Fibroblast of lung (primary cell): Measurements from ENCODE around the gene COL11A2. TPM values are rescaled to one million over a fixed set of nuclear protein-coding genes. Genes with fewer than 3 reads are reported as not detected.

ENCODE experiments used
- DNase-seq, 2 donors: peaks; one replicate each; pipeline versions ENCODE4 v3.0.0 to v3.0.0-alpha.2; 2010; ENCODE audit warnings: low read depth in 2 of 2
- H2AFZ ChIP-seq: 2 replicates; pipeline ENCODE4 v1.5.1; 2012; ENCODE audit warnings: low read length, control low read depth, inconsistent platforms
- H3K27ac ChIP-seq: 2 replicates; pipeline ENCODE4 v1.5.1; 2011; ENCODE audit warnings: low read length, control low read depth; ENCODE audit not compliant: insufficient read depth
- H3K27me3 ChIP-seq: 2 replicates; pipeline ENCODE4 v1.5.1; 2011; ENCODE audit warnings: mild to moderate bottlenecking, low read length; ENCODE audit not compliant: control insufficient read depth, insufficient read depth
- H3K36me3 ChIP-seq: 2 replicates; pipeline ENCODE4 v1.5.1; 2011; ENCODE audit warnings: low read length; ENCODE audit not compliant: control insufficient read depth, insufficient read depth
- H3K4me1 ChIP-seq: 2 replicates; pipeline ENCODE4 v1.5.1; 2011; ENCODE audit warnings: low read length; ENCODE audit not compliant: control insufficient read depth, insufficient read depth; ENCODE audit errors: extremely low read depth
- H3K4me2 ChIP-seq: 2 replicates; pipeline ENCODE4 v1.5.1; 2011; ENCODE audit warnings: low read length, control low read depth; ENCODE audit not compliant: insufficient read depth; ENCODE audit errors: extremely low read depth
- H3K4me3 ChIP-seq, 4 experiments: fragments of 200-600 bp in 1 of 4; sonication (generic) in 1 of 4; replicated peaks in 1 of 4; 2 replicates each; pipeline ENCODE4 v1.5.1; 2011 to 2016; ENCODE audit warnings: low read length in 4 of 4, low read depth in 3 of 4, mild to moderate bottlenecking in 3 of 4, control low read depth in 2 of 4, inconsistent platforms in 1 of 4, mixed read lengths in 1 of 4; ENCODE audit not compliant: insufficient read depth in 1 of 4; ENCODE audit errors: control extremely low read depth in 1 of 4
- H3K79me2 ChIP-seq: 2 replicates; pipeline ENCODE4 v1.5.1; 2012; ENCODE audit warnings: mild to moderate bottlenecking, low read length, inconsistent platforms; ENCODE audit not compliant: control insufficient read depth, insufficient read depth
- H3K9ac ChIP-seq: 2 replicates; pipeline ENCODE4 v1.5.1; 2011; ENCODE audit warnings: mild to moderate bottlenecking, low read length, control low read depth; ENCODE audit not compliant: insufficient read depth
- H3K9me3 ChIP-seq: 2 replicates; pipeline ENCODE4 v1.5.1; 2012; ENCODE audit warnings: low read depth, low read length; ENCODE audit not compliant: control insufficient read depth, insufficient read depth
- H4K20me1 ChIP-seq: 2 replicates; pipeline ENCODE4 v1.5.1; 2011; ENCODE audit warnings: low read length; ENCODE audit not compliant: control insufficient read depth, insufficient read depth; ENCODE audit errors: extremely low read depth
- CTCF ChIP-seq, 2 donors: IDR thresholded peaks in 1 of 2; conservative IDR thresholded peaks in 1 of 2; 1 replicate in 1 of 2; 2 replicates in 1 of 2; pipeline ENCODE4 v1.5.1; 2011 to 2012; ENCODE audit warnings: low read length in 2 of 2, control low read depth in 1 of 2, inconsistent platforms in 1 of 2, low read depth in 1 of 2, mild to moderate bottlenecking in 1 of 2
- EZH2 ChIP-seq: IDR thresholded peaks from 2 replicates; pipeline ENCODE4 v1.5.1; 2012; ENCODE audit warnings: low read length, control low read depth, mild to moderate bottlenecking; ENCODE audit errors: missing control alignments
- polyA plus RNA-seq, 2 donors: library from polyadenylated mRNA; depleted of rRNA in 1 of 2; stranded (reverse) in 1 of 2; unstranded in 1 of 2; fragments of >200 nt; gene quantifications; 2 replicates each; pipeline ENCODE4 v1.2.1, GENCODE V29; 2011 to 2012; ENCODE audit warnings: missing spikeins in 1 of 2
- total RNA-seq: library from RNA; depleted of rRNA; stranded (reverse); fragments of >200 nt; gene quantifications from 2 replicates; pipeline ENCODE4 v1.2.1, GENCODE V29; 2014

Gene COL11A2
- total and polyA plus RNA-seq, 2 donors (not counting 1 experiment from before 2014, with no cell fraction given) = 0.17 TPM

GRCh38 chr6:33136310-33136900, 55.9 kb downstream of the COL11A2 start:
- no peak overlapping the region for H3K4me2 ChIP-seq
- TF ChIP-seq CTCF (conservative IDR thresholded peaks at IDR 0.05 in 1 of 2, IDR thresholded peaks at IDR 0.05 in 1 of 2; ENCODE audit: low read depth in 1 of 2, low read length in 2 of 2) = no peak
- no peak for TF ChIP-seq EZH2
- H4K20me1 ChIP-seq = no peaks in the 10 kb centered on the region
- H3K36me3 ChIP-seq = no peaks in the 10 kb centered on the region
- no peaks in the 10 kb centered on the region for H3K4me1 ChIP-seq
- no peak overlapping the region for H3K4me3 ChIP-seq
- H3K79me2 ChIP-seq = no peaks in the 10 kb centered on the region
- DNase-seq = no peak
- H2AFZ ChIP-seq = no peak overlapping the region
- H3K27me3 ChIP-seq = peaks cover 6% of the 10 kb centered on the region
- H3K9ac ChIP-seq = no peak overlapping the region
- H3K27ac ChIP-seq = no peak overlapping the region
- no peaks in the 10 kb centered on the region for H3K9me3 ChIP-seq

GRCh38 chr6:33132081-33132524, 60.2 kb downstream of the COL11A2 start:
- H4K20me1 ChIP-seq = no peaks in the 10 kb centered on the region
- TF ChIP-seq CTCF (conservative IDR thresholded peaks at IDR 0.05 in 1 of 2, IDR thresholded peaks at IDR 0.05 in 1 of 2; ENCODE audit: low read depth in 1 of 2, low read length in 2 of 2) (no peak), EZH2 (no peak)
- H3K27me3 ChIP-seq = peaks cover 18% of the 10 kb centered on the region
- H3K9me3 ChIP-seq = no peaks in the 10 kb centered on the region
- H3K9ac ChIP-seq = no peak overlapping the region
- no peaks in the 10 kb centered on the region for H3K79me2 ChIP-seq
- DNase-seq = no peak
- H2AFZ ChIP-seq = no peak overlapping the region
- H3K4me1 ChIP-seq = no peaks in the 10 kb centered on the region
- H3K36me3 ChIP-seq = no peaks in the 10 kb centered on the region
- no peak overlapping the region for H3K27ac ChIP-seq
- no peak overlapping the region for H3K4me3 ChIP-seq
- H3K4me2 ChIP-seq = no peak overlapping the region

GRCh38 chr6:33128318-33128717, 63.9 kb downstream of the COL11A2 start:
- H3K4me3 ChIP-seq = no peak overlapping the region
- no peak for TF ChIP-seq EZH2
- TF ChIP-seq CTCF (conservative IDR thresholded peaks at IDR 0.05 in 1 of 2, IDR thresholded peaks at IDR 0.05 in 1 of 2; ENCODE audit: low read depth in 1 of 2, low read length in 2 of 2) = no peak
- H3K36me3 ChIP-seq = no peaks in the 10 kb centered on the region
- H3K27ac ChIP-seq = no peak overlapping the region
- DNase-seq = no peak
- H3K27me3 ChIP-seq = peaks cover 20% of the 10 kb centered on the region
- no peak overlapping the region for H3K4me2 ChIP-seq
- no peaks in the 10 kb centered on the region for H3K9me3 ChIP-seq
- H3K9ac ChIP-seq = no peak overlapping the region
- H3K4me1 ChIP-seq = no peaks in the 10 kb centered on the region
- no peaks in the 10 kb centered on the region for H3K79me2 ChIP-seq
- no peak overlapping the region for H2AFZ ChIP-seq
- no peaks in the 10 kb centered on the region for H4K20me1 ChIP-seq
